RWPE2 (cell line): ENCODE measurements around the gene RHOU.

Experiments used
- ATAC-seq: fragments of 200-7000 bp; cut with Tn5 transposase; 3 replicates; pipeline ENCODE4 v1.9.1; 2021; ENCODE audit warnings: low read depth
- DNase-seq: peaks from one replicate; pipeline ENCODE4 v3.0.0-alpha.2; 2020; ENCODE audit warnings: low spot score
- H3K27ac ChIP-seq: fragments of 450-650 bp; 2 replicates; pipeline ENCODE4 v1.5.1; 2017; ENCODE audit warnings: mild to moderate bottlenecking; ENCODE audit not compliant: poor library complexity, severe bottlenecking
- H3K27me3 ChIP-seq: fragments of 250-450 bp; sonication (Bioruptor Pico); 2 replicates; pipeline ENCODE4 v1.5.1; 2021; ENCODE audit warnings: mild to moderate bottlenecking, moderate library complexity; ENCODE audit not compliant: insufficient read depth, poor library complexity, severe bottlenecking
- H3K36me3 ChIP-seq: fragments of 250-450 bp; sonication (Bioruptor Pico); 2 replicates; pipeline ENCODE4 v1.5.1; 2020; ENCODE audit warnings: low read depth, mild to moderate bottlenecking, moderate library complexity
- H3K4me1 ChIP-seq: fragments of 250-450 bp; sonication (Bioruptor Pico); 2 replicates; pipeline ENCODE4 v1.5.1; 2021; ENCODE audit warnings: mild to moderate bottlenecking, moderate library complexity; ENCODE audit not compliant: insufficient read depth, poor library complexity, severe bottlenecking
- H3K4me3 ChIP-seq: fragments of 250-450 bp; sonication (Bioruptor Pico); 2 replicates; pipeline ENCODE4 v1.5.1; 2021; ENCODE audit warnings: mild to moderate bottlenecking, moderate library complexity; ENCODE audit not compliant: severe bottlenecking
- H3K9me3 ChIP-seq: fragments of 250-450 bp; sonication (Bioruptor Pico); 2 replicates; pipeline ENCODE4 v1.5.1; 2021; ENCODE audit warnings: mild to moderate bottlenecking, moderate library complexity; ENCODE audit not compliant: severe bottlenecking
- CTCF ChIP-seq: fragments of 450-650 bp; IDR thresholded peaks from one replicate; pipeline ENCODE4 v1.5.1; 2017; ENCODE audit warnings: mild to moderate bottlenecking, moderate library complexity; ENCODE audit not compliant: poor library complexity, severe bottlenecking

The RHOU gene

GRCh38 chr1:228750915-228751314 lies 15.6 kb downstream of the RHOU start:
- DNase-seq = no peak
- Histone ChIP-seq H3K27me3 (peaks cover 4% of the 10 kb centered on the region), H3K9me3 (no peaks in the 10 kb centered on the region), H3K4me1 (no peaks in the 10 kb centered on the region), H3K4me3 (no peak overlapping the region), H3K27ac (no peak overlapping the region), H3K36me3 (no peaks in the 10 kb centered on the region)
- TF ChIP-seq CTCF = no peak
- no peak for ATAC-seq

- DNase-seq = no peak
- TF ChIP-seq CTCF = no peak
- Histone ChIP-seq H3K9me3 (no peaks in the 10 kb centered on the region), H3K27me3 (peaks cover 4% of the 10 kb centered on the region), H3K36me3 (no peaks in the 10 kb centered on the region), H3K4me3 (no peak overlapping the region), H3K27ac (no peak overlapping the region), H3K4me1 (no peaks in the 10 kb centered on the region)
- no peak for ATAC-seq
These were observed 16.2 kb downstream of the RHOU start for GRCh38 chr1:228751360-228752098.

GRCh38 chr1:228752258-228752657 lies 17.0 kb downstream of the RHOU start:
- ATAC-seq = no peak
- no peak for DNase-seq
- no peak for TF ChIP-seq CTCF
- H3K9me3 ChIP-seq = no peaks in the 10 kb centered on the region
- H3K27ac ChIP-seq = no peak overlapping the region
- no peaks in the 10 kb centered on the region for H3K36me3 ChIP-seq
- H3K4me1 ChIP-seq = no peaks in the 10 kb centered on the region
- no peak overlapping the region for H3K4me3 ChIP-seq
- H3K27me3 ChIP-seq = peaks cover 4% of the 10 kb centered on the region

GRCh38 chr1:228752675-228753265 lies 17.5 kb downstream of the RHOU start:
- ATAC-seq (no peak), DNase-seq (no peak)
- TF ChIP-seq CTCF = no peak
- H3K36me3 ChIP-seq = no peaks in the 10 kb centered on the region
- no peaks in the 10 kb centered on the region for H3K4me1 ChIP-seq
- H3K27me3 ChIP-seq = peaks cover 4% of the 10 kb centered on the region
- no peaks in the 10 kb centered on the region for H3K9me3 ChIP-seq
- H3K27ac ChIP-seq = no peak overlapping the region
- H3K4me3 ChIP-seq = no peak overlapping the region

- Histone ChIP-seq H3K36me3 (no peaks in the 10 kb centered on the region), H3K4me1 (no peaks in the 10 kb centered on the region), H3K4me3 (no peak overlapping the region), H3K27ac (no peak overlapping the region), H3K27me3 (peaks cover 4% of the 10 kb centered on the region), H3K9me3 (no peaks in the 10 kb centered on the region)
- no peak for ATAC-seq
- DNase-seq = no peak
- TF ChIP-seq CTCF = no peak
These were observed 18.0 kb downstream of the RHOU start for GRCh38 chr1:228753287-228753686.
